Fibroblast of skin of left biceps (primary cell): ENCODE results near the gene DTNBP1.
"Not testable (repeated sequence)": the region's sequence is repeated elsewhere in the genome, so short reads cannot be mapped to it uniquely, and the experiment has no call there.

Source experiments
- DNase-seq, 2 experiments: peaks; one replicate each; pipeline ENCODE4 v3.0.0-alpha.2; 2013; ENCODE audit warnings: low read depth in 2 of 2

DTNBP1 gene

DNA sequence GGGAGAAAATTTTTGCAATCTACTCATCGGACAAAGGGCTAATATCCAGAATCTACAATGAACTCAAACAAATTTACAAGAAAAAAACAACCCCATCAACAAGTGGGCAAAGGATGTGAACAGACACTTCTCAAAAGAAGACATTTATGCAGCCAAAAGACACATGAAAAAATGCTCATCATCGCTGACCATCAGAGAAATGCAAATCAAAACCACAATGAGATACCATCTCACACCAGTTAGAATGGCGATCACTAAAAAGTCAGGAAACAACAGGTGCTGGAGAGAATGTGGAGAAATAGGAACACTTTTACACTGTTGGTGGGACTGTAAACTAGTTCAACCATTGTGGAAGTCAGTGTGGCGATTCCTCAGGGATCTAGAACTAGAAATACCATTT is 4.1 kb upstream of the DTNBP1 start:
- not testable (repeated sequence) for DNase-seq

DNA sequence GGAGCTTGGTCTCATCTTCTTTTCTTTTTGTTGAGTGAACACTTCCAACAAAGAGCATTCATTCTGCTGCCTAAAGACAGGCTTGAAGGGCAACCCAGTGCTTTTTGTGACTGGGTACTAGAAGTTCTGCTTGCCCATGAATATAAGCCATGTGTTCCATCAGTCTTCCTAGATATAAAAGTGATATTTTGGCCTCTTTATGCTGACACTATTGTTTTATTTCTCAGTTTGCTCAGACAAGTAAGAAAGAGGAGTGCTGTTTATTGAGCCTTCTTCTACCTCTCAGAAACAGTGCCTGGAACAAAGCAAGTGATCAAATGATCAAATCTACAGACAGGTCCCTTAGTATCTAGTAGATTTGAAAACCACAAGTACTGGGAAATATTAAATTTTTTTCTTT is 2.4 kb upstream of the DTNBP1 start:
- no peak for DNase-seq

DNA sequence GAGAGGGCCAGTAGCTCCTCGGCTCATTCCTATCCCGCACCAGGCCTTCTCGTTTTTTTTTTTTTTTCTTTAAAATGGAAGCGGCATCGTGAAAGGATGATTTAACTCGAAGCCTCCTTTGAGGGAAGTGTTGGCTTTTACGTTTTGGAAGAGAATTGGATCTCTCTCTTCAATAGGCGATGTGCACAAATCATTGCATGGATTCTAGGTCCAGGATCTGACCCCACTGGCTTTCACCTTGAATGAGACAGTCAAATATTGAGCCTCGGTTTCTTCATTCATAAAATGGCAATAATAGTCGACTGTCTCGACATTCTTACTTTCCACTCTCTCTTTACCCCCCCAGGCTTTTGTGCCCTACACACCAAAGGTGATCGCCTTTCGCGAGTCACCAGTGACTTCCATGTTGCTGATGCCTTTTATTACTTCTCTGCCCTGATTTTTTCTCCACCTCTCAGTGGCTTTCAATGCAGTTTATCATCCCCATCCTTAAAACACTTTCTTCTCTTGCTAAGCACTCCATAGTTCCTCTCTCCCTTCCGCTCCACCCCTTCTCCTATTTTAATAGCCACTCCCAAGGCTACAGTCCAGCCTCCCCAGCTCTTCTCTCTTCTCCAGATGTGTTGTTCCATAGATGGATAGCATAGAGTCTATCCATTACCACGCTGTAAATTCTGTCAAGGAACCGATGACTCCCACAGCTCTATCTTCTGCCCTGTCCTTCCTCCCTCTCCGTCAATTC is 473 bp upstream of the DTNBP1 start:
- no peak for DNase-seq

DNA sequence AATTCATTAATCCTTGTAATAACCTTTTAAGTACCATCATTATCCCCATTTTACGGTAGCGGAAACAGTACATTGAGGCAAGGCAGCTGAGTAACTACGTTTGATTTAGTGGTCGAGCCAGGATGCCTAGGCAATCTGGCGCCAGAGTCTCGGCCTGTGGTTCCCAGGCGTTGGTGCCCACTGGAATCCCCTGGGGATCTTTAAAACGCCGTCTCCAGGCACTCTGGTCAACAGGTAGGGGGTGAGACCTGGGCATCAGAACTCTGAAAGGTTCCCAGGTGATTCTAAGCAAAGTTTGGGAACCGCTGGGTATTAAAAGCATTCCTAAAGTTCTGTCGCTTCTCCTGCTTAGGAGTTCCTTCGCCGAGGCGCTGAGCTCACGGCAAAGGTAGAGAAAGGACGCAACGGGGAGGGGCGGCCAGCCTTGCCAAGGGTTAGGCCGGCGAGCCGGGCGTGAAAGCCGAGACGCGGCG is 939 bp downstream of the DTNBP1 start:
- DNase-seq, result no peak

DNA sequence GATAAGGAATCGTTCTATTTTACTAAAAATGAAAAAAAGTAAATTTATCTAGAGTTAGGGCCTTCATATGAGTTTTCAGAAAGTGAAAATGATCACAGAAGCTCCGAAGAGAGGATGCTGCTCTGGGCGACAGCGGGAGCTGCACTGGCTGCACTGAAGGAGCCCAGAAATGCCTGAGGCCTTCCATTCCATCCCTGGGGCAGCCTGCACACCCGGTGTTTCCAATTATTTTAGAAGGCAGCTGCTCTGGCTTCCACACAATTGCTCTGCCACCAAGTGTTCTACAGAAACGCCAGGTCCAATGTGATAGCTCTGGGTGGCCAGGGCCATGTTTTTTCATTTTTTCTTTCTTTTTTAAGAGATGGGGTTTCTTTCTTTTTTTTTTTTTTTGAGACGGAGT is 3.6 kb downstream of the DTNBP1 start:
- DNase-seq, result no peak

DNA sequence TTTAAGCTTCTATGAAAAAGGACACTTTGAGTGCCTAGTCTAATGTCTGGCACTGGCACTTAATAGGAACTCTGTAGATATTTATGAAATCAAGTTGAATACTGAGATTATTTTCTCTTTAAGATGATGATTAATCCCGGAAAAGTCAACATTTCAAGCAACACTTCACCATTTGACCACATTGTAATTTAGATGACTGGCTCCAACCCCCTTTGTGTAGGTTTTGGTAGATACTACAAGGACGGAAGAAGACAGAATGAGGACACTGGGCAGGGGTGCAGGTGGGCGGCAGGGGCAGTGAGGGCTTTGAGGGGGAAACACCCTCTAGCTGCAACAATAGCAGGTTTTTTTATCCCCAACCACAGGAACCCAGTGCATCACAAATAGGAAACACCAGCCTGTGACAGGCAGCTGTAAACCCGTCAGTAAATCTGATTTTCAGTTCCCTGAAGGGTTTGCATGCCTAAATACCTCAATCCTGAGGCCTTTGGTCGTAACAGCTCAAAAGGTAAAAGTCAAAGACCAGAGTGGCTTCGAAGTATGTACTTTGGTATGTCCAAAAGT is 4.6 kb downstream of the DTNBP1 start:
- DNase-seq, result no peak

DNA sequence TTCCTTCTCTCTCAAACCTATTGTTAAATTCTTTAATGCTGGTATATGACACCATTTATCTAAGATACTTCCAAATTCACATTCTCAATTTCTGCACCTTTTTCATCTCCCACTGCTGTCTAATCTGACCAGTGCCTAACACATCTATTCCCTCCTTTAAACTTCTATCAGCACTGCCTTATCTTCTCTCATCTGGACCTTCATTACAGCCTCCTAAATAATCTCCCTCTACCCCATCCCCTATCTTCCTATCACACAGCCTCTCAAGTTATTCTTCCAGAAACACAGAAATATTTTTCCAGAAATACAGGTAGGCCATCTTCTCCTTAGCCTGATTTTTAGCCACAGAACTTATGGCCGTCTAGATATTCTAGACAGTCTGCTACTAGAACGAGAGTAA is 5.5 kb downstream of the DTNBP1 start:
- no peak for DNase-seq

DNA sequence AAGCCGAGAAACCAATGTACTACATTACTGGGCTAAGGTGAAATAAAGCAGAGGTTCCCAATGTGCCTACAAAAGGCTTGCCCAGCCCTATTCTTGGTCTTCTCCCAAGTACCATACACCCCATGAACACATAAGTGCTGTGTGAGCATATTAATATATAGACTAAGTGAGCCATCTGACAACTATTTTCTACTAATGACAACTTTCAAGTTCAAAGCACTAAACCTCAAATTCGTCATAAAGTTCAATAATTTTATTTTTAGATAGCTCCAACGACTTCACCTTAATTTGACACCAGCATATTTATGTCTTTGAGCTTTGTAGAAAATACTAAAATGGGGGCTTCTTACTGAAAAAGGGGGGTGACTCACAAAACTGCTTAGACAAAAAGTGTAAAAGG is 6.7 kb downstream of the DTNBP1 start:
- DNase-seq, result no peak

DNA sequence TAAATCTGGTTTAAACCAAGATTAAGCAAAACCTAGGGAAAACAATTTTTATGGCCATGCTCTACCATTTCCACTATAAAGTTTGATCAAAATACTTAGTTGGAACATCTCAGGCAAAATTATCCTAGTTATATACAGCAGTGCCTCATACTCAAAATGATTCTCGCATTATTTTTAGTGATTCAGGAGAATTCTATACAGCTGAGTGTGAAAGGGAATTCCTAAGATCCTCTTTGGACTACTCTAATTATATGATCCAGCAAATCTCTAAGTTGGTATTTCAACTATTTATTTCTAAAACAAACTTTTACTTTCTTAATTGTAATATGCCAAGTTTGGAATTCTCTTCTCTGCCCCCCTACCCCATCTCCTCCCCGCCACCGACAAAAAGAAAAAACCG is 8.6 kb downstream of the DTNBP1 start:
- DNase-seq, result no peak

DNA sequence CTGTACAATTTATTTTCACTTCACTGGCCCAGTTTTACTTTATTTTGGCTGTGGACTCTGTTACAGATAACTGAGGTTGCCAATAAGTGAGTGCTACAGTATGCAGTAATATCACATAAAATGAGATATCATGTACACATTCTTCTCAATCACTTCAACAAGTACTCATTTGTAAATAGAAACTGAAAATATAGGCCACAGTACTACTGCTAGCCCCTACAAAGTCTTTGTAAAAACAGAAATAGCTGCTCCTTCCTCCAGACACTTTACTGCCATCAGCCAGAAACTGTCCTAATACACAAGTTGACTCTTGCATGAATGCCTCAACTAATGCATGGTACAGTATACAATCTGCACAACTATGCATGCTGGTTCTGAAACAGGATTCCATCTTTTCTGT is 9.2 kb downstream of the DTNBP1 start:
- DNase-seq, result no peak

DNA sequence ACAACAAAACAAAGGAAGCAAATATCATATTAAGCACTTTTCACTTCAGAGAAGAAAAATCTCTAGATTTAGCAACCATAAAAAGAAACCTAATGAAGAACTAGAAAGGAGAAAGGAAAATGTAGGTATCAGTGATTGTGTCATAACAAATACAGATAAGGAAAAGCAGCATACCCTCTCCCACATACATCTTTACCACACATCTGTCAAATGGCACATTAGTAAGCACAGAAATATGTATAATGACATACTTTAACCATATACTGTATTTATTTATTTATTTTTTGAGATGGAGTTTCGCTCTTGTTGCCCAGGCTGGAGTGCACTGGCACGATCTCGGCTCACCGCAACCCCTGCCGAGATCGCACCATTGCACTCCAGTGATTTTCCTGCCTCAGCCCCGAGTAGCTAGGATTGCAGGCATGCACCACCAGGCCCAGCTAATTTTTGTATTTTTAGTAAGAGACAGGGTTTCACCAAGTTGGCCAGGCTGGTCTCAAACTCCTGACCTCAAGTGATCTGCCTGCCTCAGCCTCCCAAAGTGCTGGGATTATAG is 12.7 kb downstream of the DTNBP1 start:
- not testable (repeated sequence) for DNase-seq

DNA sequence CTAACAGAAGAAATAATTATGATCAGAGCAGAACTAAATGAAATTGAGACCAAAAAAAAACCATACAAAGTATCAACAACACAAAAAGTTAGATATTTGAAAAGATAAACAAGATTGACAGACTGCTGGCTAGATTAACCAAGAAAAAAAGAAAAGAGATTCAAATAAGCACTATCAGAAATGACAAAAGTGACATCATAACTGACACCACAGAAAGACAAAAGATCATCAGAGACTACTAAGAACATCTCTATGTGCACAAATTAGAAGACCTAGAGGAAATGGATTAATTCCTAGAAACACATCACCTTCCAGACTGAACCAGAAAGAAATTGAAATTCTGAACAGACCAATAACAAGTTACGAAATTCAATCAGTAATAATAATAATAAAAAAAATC is 17.9 kb downstream of the DTNBP1 start:
- no peak for DNase-seq

DNA sequence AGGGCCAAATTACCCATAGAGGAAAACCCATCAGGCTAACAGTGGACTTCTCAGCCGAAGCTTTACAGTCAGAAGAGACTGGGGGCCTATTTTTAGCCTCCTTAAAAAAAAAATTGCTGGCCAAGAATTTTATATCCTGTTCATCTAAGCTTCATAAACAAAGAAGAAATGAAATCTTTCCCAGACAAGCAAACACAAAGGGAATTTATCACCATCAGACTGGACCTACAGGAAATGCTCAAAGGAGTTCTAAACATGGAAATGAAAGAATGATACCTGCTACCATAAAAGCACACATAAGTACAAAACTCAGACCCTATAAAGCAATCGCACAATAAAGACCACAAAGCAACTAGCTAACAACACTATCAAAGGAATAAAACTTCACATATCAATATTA is 19.3 kb downstream of the DTNBP1 start:
- DNase-seq, result no peak

DNA sequence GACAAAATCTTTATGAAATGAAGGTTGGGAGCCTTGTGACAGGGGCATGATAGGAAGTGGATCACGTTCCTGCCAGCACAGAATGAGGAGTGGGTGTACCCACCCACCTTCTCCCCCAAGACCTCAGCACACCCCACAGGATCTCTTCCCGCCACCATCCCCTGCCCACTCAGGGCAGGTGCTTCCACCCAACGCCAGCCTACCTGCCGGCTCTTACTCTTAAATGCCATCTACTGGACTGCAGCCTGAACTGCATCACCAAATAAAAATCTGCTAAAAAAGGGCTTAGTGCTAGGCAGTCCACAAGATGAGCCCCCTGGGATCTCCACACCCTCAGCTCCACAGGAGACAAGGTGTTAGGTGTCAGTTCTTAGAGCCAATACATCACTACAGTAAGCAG is 20.6 kb downstream of the DTNBP1 start:
- DNase-seq, result no peak

DNA sequence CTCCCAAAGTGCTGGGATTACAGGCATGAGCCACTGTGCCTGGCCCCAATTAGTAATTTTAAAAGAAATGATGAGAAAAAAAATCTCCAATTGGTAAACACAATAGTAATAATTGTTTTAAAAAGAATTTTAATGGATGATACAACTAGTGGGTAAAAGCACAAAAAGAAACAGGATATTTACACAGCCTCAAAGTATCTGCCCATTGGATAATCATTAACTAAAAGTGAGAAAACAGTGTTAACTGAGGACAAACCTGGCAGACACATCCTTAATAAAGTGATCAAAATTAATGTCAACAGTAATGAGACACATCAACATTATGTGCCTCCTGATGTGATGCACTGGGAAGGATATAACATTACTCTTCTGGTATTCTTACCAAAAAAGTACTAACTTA is 24.5 kb downstream of the DTNBP1 start:
- DNase-seq, result no peak

DNA sequence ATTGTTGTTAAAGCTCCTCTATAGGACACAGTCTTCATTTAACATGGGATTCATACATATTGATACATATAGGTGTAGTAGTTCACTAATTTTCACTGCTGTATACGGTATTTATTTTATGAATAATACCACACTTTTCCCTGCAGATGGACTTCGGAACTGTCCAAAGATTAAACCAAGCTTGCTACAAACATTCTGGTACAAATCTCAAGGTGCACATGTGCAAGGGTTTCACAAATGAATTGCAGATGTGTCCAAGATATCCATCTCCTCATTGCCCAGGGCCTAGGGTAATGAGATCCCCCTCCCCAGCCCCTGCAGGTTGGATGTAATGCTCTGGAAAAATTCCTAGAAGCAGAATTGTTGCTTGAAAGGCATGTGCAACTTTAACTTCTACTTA is 31.4 kb downstream of the DTNBP1 start:
- no peak for DNase-seq

DNA sequence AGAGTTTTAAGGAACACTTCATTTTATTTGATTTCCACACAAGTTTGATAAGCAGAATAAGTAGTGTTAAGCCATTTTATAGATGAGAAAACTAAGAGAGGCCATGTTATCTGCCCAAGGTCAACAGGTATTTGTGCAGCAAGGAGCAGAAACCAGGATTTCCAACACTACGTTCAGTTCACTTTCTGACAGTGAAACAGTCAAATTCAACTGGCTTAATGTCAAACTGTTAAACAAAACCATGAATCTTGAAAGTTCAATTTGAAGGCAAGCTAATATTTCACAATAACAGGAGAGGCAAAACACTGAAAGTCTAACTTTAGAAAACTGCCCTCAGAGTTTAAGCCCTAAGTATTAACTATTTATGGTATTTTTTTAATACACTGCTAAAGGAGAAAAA is 32.6 kb downstream of the DTNBP1 start:
- DNase-seq, result peak in 1 of 2 experiments; percentile 13

DNA sequence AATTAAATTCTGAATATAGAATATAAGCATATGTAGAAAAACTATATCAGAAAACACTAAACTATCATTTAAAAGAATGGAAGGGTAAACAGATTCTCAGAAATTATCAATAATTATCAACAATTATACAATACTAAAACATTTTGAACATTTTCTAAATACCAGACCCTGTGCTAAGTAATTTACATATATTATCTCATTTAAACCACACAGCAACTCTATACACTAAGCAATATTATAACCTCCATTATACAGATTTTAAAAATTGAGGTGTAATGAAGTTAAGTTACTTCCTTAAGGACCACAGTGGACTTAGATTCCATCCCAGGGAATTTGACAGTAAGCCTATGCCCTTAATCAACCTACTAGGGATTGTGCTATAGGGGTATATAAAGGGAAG is 33.3 kb downstream of the DTNBP1 start:
- no peak for DNase-seq

DNA sequence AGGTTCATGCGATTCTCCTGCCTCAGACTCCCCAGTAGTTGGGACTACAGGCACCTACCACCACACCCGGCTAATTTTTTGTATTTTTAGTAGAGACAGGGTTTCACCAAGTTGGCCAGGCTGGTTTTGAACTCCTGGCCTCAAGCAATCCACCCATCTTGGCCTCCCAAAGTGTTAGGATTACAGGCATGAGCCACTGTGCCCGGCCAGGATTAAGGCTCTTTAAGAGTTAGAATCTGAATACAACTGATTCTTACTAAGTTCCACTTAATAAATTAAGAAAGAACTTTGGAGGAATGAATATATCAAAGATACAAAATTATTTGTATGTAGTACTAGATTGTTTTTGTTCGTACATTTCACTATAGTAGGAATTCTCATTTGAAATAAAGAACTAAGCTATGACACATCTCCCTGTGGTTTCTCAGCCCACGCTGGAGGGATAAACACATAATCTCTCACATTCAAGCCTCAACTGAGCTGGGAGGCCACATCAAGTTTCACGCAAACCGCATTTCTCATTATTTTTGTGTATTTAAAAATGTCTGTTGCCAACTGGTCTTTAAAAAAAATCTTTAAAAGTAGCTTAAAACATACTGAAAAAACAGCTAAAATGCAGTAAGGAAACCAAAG is 34.2 kb downstream of the DTNBP1 start:
- DNase-seq, result peak; percentile 59 to 61

DNA sequence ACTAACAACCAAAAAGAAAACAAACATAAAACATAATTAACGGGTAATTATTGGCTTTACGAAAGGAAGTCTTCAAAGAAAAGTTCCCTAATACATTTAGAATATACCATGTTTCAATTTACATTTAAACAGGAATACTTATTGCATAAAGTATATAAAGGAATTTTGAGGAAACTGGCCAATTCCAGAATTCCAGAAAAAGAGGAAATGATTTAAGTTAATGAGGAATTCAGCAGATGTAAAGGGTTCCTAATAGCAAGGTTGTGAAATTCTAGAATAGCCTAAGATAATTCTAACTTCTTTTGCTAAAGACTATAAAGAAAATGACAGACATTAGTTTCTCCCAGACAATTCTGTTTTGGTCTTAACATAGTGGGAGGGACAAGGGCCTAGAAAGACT is 35.0 kb downstream of the DTNBP1 start:
- peak; percentile 45 to 54 for DNase-seq

DNA sequence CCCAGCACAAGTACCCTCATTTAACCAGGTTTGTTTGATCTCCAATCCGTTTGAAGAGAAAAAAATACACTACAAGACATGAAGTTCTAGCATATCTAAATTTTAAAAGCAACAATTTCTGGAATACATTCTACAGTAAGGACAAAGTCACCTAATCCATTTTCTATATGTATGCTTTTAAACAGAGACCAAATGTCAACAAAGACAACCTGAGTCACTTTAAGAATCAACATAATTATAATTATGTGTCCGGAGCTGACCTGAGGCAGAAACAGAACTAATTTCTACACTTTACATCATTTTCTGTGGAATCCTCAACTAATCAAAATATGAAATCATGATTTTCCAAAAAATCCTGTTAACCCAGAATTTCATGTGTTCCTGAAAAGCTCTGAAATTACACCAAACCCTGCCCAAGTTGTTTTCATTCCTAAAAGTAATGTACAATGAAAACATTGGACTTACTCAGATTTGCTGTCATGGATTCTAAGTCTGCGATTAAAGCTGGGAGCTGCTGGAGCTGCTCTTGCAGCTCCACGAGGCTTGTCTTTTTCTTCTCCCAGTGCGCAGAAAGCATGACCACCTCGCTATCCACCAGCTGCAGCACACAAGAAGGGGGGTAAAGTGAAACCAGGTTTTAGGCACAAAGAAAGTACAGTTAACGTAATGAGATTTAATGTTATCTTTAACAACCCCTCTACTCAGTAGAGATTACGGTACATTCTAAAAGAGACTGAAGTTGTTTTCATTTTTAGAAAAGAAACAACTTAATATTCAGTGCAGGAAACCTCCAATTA is 35.8 kb downstream of the DTNBP1 start:
- DNase-seq, result no peak

DNA sequence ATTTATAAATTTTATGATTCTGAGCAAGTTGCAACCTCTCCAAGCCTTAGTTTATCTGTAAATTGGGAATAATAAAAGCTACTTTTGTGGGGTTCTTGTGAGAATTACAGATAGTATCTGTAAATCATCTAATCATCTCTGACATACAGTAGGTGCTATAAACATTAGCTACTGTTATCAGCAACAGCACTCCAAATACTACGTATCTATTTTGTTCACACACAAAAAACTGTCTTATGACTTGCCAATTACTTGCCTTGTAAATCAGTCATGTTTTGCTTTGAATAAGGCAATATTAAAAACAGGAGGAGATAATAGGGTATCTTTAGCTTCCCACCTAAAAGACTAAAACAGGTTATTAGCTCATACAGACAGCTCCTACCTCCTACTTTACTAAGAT is 36.7 kb downstream of the DTNBP1 start:
- DNase-seq, result no peak
